ENCODE data around the gene FNBP1. TPM values are rescaled to one million over a fixed set of nuclear protein-coding genes. Genes with fewer than 3 reads are reported as not detected.

Gene FNBP1
- total and polyA plus RNA-seq, 10 of the 15 experiments (the other 5 are each of a cell fraction or from before 2014, with no cell fraction given), result 64.5 to 353 (median 179) TPM

DNA sequence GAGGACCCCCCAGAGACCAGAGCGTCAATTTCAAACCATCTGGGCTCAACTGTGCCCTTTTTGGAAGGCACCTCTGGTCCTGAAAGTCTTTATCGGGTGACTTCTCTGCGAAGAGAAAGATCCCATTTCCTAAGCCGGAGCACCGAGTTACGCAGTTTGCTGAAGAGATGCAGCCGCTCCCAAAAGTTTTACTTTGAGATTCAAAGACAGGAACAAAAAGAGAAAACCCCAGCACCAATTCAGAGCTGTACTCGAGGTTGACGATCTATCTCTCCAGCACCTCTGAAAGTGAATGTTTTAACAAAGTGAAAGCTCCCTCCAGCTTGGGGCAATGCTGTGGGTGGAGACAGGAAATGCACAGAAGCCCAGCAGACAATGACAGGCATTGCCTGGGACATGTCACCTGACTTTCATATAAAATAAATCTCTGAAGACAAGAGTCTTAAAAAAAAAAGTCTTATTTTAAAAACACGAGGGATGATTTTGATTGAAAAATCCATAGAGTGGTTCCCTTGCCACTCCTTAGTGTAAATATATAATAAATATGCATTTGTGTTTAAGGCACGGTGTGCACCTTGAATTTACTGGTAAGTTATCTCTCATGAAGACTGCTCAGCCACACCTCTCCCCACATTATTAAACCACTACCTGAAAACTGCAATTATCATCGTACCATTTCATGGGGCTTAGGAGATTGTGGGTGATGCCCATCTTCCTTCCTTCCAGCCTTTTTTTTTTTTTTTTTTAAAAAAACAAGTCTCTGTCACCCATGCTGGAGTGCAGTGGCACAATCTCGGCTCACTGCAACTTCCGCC, 79.9 kb downstream of the FNBP1 start:
- RAD21 ChIA-PET (ENCODE audit: unreplicated experiment), result interaction anchor here (0.6 to 4.7 kb wide), 10 partner anchors 10 to 76 kb away, joined by 3 to 23 read pairs (median 4); no protein-coding TSS in a partner anchor
- FAIRE-seq (peak; percentile 78), ATAC-seq (peak; percentile 96), DNase-seq (ENCODE audit: low read depth, low spot score) (peak; percentile 59)
- whole genome bisulfite sequencing (ENCODE audit: insufficient coverage, insufficient replicate concordance, low lambda C conversion rate, missing lambda C conversion rate), result under 1% methylated on average over 12 of the region's 14 CpGs
- peak overlapping the region; percentile 88 for H3K4me2 ChIP-seq (ENCODE audit: control insufficient read depth, insufficient read depth)
- H2AFZ ChIP-seq (ENCODE audit: control insufficient read depth, low read depth, low read length), result no peak overlapping the region
- peak overlapping the region; percentile 78 for H3K9ac ChIP-seq (ENCODE audit: control insufficient read depth, insufficient read depth, low read length)
- CTCF ChIA-PET, result interaction anchor here (0.7 to 1.6 kb wide), 6 partner anchors 17 to 484 kb away, joined by 3 to 5 read pairs (median 4); no protein-coding TSS in a partner anchor
- in situ Hi-C loops (cut with MboI), result no loop called here
- H3K27me3 ChIP-seq (replicated peaks in 1 of 2; ENCODE audit: control insufficient read depth in 2 of 2, insufficient read depth in 2 of 2, low read length in 1 of 2), result no peaks in the 10 kb centered on the region
- SMC1A ChIA-PET (ENCODE audit: uncharacterized antibody, unreplicated experiment), result interaction anchor here (0.6 to 2.6 kb wide), 22 partner anchors 8 to 110 kb away, joined by 3 to 26 read pairs (median 3); no protein-coding TSS in a partner anchor
- no peaks in the 10 kb centered on the region for H3K9me3 ChIP-seq (replicated peaks; ENCODE audit: control insufficient read depth, insufficient read depth, low read length)
- H4K20me1 ChIP-seq (ENCODE audit: control insufficient read depth, insufficient read depth), result peaks cover 4% of the 10 kb centered on the region; the same call in 1 of the 2 replicates
- BruUV-seq (replicated peaks), result no TSS peak
- H3K4me1 ChIP-seq (ENCODE audit: control insufficient read depth, insufficient read depth, low read length), result peaks cover 47% of the 10 kb centered on the region
- POLR2A ChIA-PET, result interaction anchor here (0.5 to 2.1 kb wide), 9 partner anchors 10 to 90 kb away, joined by 3 to 12 read pairs (median 3); no protein-coding TSS in a partner anchor
- H3K27ac ChIP-seq (ENCODE audit: control insufficient read depth, insufficient read depth), result peak overlapping the region; percentile 90
- H3K36me3 ChIP-seq (ENCODE audit: control insufficient read depth in 2 of 2, insufficient read depth in 2 of 2, low read length in 1 of 2), result peaks cover 18 to 41% of the 10 kb centered on the region in 2 experiments
- intact Hi-C loops (cut with micrococcal nuclease; ENCODE audit: unreplicated experiment), result no loop called here
- peaks cover 87% of the 10 kb centered on the region for H3K79me2 ChIP-seq (ENCODE audit: control insufficient read depth, insufficient read depth, low read length)
- H3K4me3 ChIP-seq, result peak overlapping the region; percentile 64
- TF ChIP-seq, protein P1, sequence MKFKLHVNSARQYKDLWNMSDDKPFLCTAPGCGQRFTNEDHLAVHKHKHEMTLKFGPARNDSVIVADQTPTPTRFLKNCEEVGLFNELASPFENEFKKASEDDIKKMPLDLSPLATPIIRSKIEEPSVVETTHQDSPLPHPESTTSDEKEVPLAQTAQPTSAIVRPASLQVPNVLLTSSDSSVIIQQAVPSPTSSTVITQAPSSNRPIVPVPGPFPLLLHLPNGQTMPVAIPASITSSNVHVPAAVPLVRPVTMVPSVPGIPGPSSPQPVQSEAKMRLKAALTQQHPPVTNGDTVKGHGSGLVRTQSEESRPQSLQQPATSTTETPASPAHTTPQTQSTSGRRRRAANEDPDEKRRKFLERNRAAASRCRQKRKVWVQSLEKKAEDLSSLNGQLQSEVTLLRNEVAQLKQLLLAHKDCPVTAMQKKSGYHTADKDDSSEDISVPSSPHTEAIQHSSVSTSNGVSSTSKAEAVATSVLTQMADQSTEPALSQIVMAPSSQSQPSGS (IDR thresholded peaks at IDR 0.05; ENCODE audit: low read length), result peak; percentile 53
- TF ChIP-seq POLR2AphosphoS5 (IDR thresholded peaks at IDR 0.05; ENCODE audit: low read length), result peak; percentile 72
- no peak for TF ChIP-seq GATAD2B (conservative IDR thresholded peaks at IDR 0.05; ENCODE audit: low read depth)
- no peak for TF ChIP-seq YBX1 (IDR thresholded peaks at IDR 0.05)
- TF ChIP-seq POLR2AphosphoS2 (IDR thresholded peaks at IDR 0.05; ENCODE audit: low read depth, low read length), result 0 out of 2 replicates have a peak, but pooled peaks have one; percentile 42
- TF ChIP-seq PML (IDR thresholded peaks at IDR 0.05; ENCODE audit: low read length), result peak; percentile 68; the same call in 1 of the 2 replicates
- TF ChIP-seq TBL1XR1 (IDR thresholded peaks at IDR 0.05; ENCODE audit: low read depth, low read length), result peak; percentile 44; the same call in 1 of the 2 replicates
- peak; percentile 59; the same call in 1 of the 2 replicates for TF ChIP-seq TAF1 (IDR thresholded peaks at IDR 0.05; ENCODE audit: borderline replicate concordance, low read depth, low read length)
- TF ChIP-seq SIN3A (IDR thresholded peaks at IDR 0.05; ENCODE audit: low read depth, low read length), result no peak
- peak; percentile 30; the same call in 1 of the 2 replicates for TF ChIP-seq FOXM1 (IDR thresholded peaks at IDR 0.05; ENCODE audit: low read depth, low read length)
- TF ChIP-seq YY1 (IDR thresholded peaks at IDR 0.05; ENCODE audit: low read depth, low read length), result 0 out of 2 replicates have a peak, but pooled peaks have one; percentile 7
- no peak for TF ChIP-seq BRCA1 (IDR thresholded peaks at IDR 0.05; ENCODE audit: low read depth, low read length)
- TF ChIP-seq, protein P2, sequence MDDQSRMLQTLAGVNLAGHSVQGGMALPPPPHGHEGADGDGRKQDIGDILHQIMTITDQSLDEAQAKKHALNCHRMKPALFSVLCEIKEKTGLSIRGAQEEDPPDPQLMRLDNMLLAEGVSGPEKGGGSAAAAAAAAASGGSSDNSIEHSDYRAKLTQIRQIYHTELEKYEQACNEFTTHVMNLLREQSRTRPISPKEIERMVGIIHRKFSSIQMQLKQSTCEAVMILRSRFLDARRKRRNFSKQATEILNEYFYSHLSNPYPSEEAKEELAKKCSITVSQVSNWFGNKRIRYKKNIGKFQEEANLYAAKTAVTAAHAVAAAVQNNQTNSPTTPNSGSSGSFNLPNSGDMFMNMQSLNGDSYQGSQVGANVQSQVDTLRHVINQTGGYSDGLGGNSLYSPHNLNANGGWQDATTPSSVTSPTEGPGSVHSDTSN (IDR thresholded peaks at IDR 0.05; ENCODE audit: insufficient replicate concordance, low read depth, low read length), result peak; percentile 15
- TF ChIP-seq, protein P3, sequence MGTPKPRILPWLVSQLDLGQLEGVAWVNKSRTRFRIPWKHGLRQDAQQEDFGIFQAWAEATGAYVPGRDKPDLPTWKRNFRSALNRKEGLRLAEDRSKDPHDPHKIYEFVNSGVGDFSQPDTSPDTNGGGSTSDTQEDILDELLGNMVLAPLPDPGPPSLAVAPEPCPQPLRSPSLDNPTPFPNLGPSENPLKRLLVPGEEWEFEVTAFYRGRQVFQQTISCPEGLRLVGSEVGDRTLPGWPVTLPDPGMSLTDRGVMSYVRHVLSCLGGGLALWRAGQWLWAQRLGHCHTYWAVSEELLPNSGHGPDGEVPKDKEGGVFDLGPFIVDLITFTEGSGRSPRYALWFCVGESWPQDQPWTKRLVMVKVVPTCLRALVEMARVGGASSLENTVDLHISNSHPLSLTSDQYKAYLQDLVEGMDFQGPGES (IDR thresholded peaks at IDR 0.05), result no peak
- TF ChIP-seq USF2 (IDR thresholded peaks at IDR 0.05; ENCODE audit: borderline replicate concordance, low read depth, low read length), result no peak; the same call in 1 of the 2 replicates
- peak in 1 of 2 experiments; percentile 39; a peak in 1 of 3 replicates for TF ChIP-seq EGR1 (IDR thresholded peaks at IDR 0.05; ENCODE audit: borderline replicate concordance in 1 of 2, low read depth in 2 of 2, low read length in 2 of 2)
